Measurements from ENCODE around the gene OR2V1. TPM values are rescaled to one million over a fixed set of nuclear protein-coding genes. Genes with fewer than 3 reads are reported as not detected.

The OR2V1 gene
- polyA plus RNA-seq, 1 donor (not counting 4 experiments of a cell fraction or from before 2014, with no cell fraction given) = not detected

DNA sequence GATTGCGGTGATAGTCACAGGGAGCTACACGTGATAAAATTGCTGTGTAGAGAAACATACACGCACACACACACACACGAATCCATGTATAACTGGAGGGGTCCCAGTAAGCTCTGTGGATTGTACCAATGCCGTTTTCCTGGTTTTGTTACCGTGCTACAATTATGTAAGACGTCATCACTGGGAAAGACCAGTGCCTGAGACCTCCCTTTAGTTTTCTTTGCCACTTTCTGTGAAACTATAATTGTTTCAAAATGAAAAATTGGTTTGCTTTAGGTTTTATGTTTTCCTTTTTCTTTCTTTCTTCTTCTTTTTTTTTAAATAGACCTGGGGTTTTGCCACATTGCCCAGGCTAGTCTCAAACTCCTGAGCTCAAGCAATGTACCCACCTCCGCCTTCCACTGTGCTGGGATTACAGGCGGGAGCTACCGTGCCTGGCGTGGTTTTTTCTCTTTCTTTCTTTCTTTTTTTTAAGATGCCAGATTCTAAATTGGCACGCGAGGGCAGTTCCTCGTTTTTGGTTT is 37.7 kb upstream of the OR2V1 start:
- Histone ChIP-seq H2AFZ (ENCODE audit: control insufficient read depth, low read length) (no peak overlapping the region), H3K9me3 (ENCODE audit: control insufficient read depth, low read depth, low read length) (no peaks in the 10 kb centered on the region), H3K27ac (ENCODE audit: control insufficient read depth, insufficient read depth, low read length) (no peak overlapping the region), H3K4me1 (ENCODE audit: control insufficient read depth, extremely low read depth, insufficient read depth, low read length) (peaks cover 8% of the 10 kb centered on the region), H3K27me3 (ENCODE audit: control insufficient read depth, extremely low read depth, insufficient read depth, low read length) (no peaks in the 10 kb centered on the region), H3K79me2 (ENCODE audit: control insufficient read depth, insufficient read depth, low read length) (no peaks in the 10 kb centered on the region), H3K9ac (ENCODE audit: control insufficient read depth, extremely low read depth, insufficient read depth, low read length) (no peak overlapping the region), H3K9me1 (ENCODE audit: control insufficient read depth, extremely low read depth, insufficient read depth, low read length) (no peaks in the 10 kb centered on the region), H3K4me2 (ENCODE audit: control insufficient read depth, extremely low read depth, insufficient read depth, low read depth, low read length) (peak overlapping the region; percentile 52), H3K36me3 (ENCODE audit: control insufficient read depth in 2 of 2, extremely low read depth in 1 of 2, insufficient read depth in 2 of 2, low read length in 2 of 2) (no peaks in the 10 kb centered on the region), H4K20me1 (ENCODE audit: control insufficient read depth, extremely low read depth, insufficient read depth, low read length) (no peaks in the 10 kb centered on the region), H3K4me3 (ENCODE audit: control insufficient read depth in 2 of 3, extremely low read depth in 1 of 3, insufficient read depth in 2 of 3, low read depth in 1 of 3, low read length in 3 of 3) (no peak overlapping the region)
- DNase-seq (ENCODE audit: low read depth, low spot score) (no peak), FAIRE-seq (no peak)
- dilution Hi-C loops (cut with MboI; ENCODE audit: extremely low pct_ligation_motif_present, low sequenced_read_pairs) = no loop called here
- TF ChIP-seq CTCF (optimal IDR thresholded peaks at IDR 0.05 in 1 of 3, IDR thresholded peaks at IDR 0.05 in 1 of 3, conservative IDR thresholded peaks at IDR 0.05 in 1 of 3; ENCODE audit: extremely low read depth in 1 of 3, insufficient read depth in 2 of 3, low read length in 3 of 3) (no peak), EZH2 (IDR thresholded peaks at IDR 0.05; ENCODE audit: low read length) (no peak)

DNA sequence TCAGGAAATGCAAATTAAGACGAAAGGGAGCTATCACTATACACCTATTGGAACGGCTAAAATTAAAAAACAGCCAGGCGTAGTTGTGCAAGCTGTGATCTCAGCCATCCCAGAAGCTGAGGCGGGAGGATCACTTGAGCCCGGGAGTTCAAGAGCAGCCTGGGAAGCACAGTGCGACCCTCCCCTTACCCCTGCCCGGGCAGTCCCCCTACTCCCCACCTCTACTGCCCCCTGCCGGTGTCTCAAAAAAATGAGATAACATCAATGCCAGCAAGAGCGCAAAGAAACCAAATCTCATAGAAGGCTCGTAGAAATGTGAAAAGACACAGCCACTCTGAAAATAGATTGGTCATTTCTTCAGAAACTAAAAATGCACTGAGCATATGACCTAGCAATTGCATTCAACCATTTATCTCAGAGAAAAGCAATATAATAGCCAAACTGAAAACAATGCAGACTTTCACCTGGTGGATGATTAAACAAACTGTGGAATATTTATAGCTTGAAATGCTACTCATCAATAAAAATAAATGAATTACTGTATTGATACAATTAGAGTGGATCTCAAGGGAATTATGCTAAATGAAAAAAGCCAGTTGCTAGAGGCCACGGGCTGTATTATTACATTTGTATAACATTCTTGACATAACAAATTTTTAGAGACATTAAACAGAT is 37.0 kb upstream of the OR2V1 start:
- TF ChIP-seq EZH2 (IDR thresholded peaks at IDR 0.05; ENCODE audit: low read length) (no peak), CTCF (optimal IDR thresholded peaks at IDR 0.05 in 1 of 3, IDR thresholded peaks at IDR 0.05 in 1 of 3, conservative IDR thresholded peaks at IDR 0.05 in 1 of 3; ENCODE audit: extremely low read depth in 1 of 3, insufficient read depth in 2 of 3, low read length in 3 of 3) (peak; percentile 50 to 54 (median 51))
- H3K9me1 ChIP-seq (ENCODE audit: control insufficient read depth, extremely low read depth, insufficient read depth, low read length) = no peaks in the 10 kb centered on the region
- no peaks in the 10 kb centered on the region for H3K36me3 ChIP-seq (ENCODE audit: control insufficient read depth in 2 of 2, extremely low read depth in 1 of 2, insufficient read depth in 2 of 2, low read length in 2 of 2)
- H3K9ac ChIP-seq (ENCODE audit: control insufficient read depth, extremely low read depth, insufficient read depth, low read length) = no peak overlapping the region
- H4K20me1 ChIP-seq (ENCODE audit: control insufficient read depth, extremely low read depth, insufficient read depth, low read length) = no peaks in the 10 kb centered on the region
- H3K4me2 ChIP-seq (ENCODE audit: control insufficient read depth, extremely low read depth, insufficient read depth, low read depth, low read length) = peak overlapping the region; percentile 52
- no peak overlapping the region for H2AFZ ChIP-seq (ENCODE audit: control insufficient read depth, low read length)
- H3K27ac ChIP-seq (ENCODE audit: control insufficient read depth, insufficient read depth, low read length) = no peak overlapping the region
- H3K27me3 ChIP-seq (ENCODE audit: control insufficient read depth, extremely low read depth, insufficient read depth, low read length) = no peaks in the 10 kb centered on the region
- DNase-seq (ENCODE audit: low read depth, low spot score) = no peak
- no peak for FAIRE-seq
- H3K9me3 ChIP-seq (ENCODE audit: control insufficient read depth, low read depth, low read length) = no peaks in the 10 kb centered on the region
- H3K4me1 ChIP-seq (ENCODE audit: control insufficient read depth, extremely low read depth, insufficient read depth, low read length) = peaks cover 8% of the 10 kb centered on the region
- no peak overlapping the region for H3K4me3 ChIP-seq (ENCODE audit: control insufficient read depth in 2 of 3, extremely low read depth in 1 of 3, insufficient read depth in 2 of 3, low read depth in 1 of 3, low read length in 3 of 3)
- H3K79me2 ChIP-seq (ENCODE audit: control insufficient read depth, insufficient read depth, low read length) = no peaks in the 10 kb centered on the region
- dilution Hi-C loops (cut with MboI; ENCODE audit: extremely low pct_ligation_motif_present, low sequenced_read_pairs) = no loop called here

Measured in keratinocyte (primary cell).